SK-N-SH treated with all-trans-retinoic acid at 6 μM for 48 hours (cell line): ENCODE results near the gene KCNMA1.

Source experiments
- ATAC-seq: fragments of 200-7000 bp; cut with Tn5 transposase; 3 replicates; pipeline ENCODE4 v1.9.1; 2020; ENCODE audit warnings: mild to moderate bottlenecking, moderate library complexity
- ARNTL ChIP-seq: fragments of 450-650 bp; formaldehyde crosslinking; IDR thresholded peaks from 2 replicates; pipeline ENCODE4 v1.5.0; 2020; ENCODE audit warnings: low read depth, mild to moderate bottlenecking, moderate library complexity, borderline replicate concordance
- BACH2 ChIP-seq: fragments of 250-450 bp; sonication (Bioruptor Pico); IDR thresholded peaks from 2 replicates; pipeline ENCODE4 v1.9.0; 2021; ENCODE audit warnings: mild to moderate bottlenecking, borderline replicate concordance
- CREB5 ChIP-seq: fragments of 250-450 bp; sonication (Bioruptor Pico); IDR thresholded peaks from 2 replicates; pipeline ENCODE4 v1.5.1; 2020; ENCODE audit warnings: low read depth, mild to moderate bottlenecking, moderate library complexity
- CSDC2 ChIP-seq: fragments of 250-450 bp; sonication (Bioruptor Pico); IDR thresholded peaks from 2 replicates; pipeline ENCODE4 v1.5.0; 2020; ENCODE audit warnings: mild to moderate bottlenecking, moderate library complexity
- CSRNP3 ChIP-seq: fragments of 250-450 bp; sonication (Bioruptor Pico); IDR thresholded peaks from 2 replicates; pipeline ENCODE4 v1.5.1; 2021; ENCODE audit warnings: mild to moderate bottlenecking, moderate library complexity
- ESRRG ChIP-seq: fragments of 250-450 bp; sonication (Bioruptor Pico); IDR thresholded peaks from 2 replicates; pipeline ENCODE4 v1.6.1; 2021; ENCODE audit warnings: mild to moderate bottlenecking
- GLIS3 ChIP-seq: fragments of 250-450 bp; sonication (Bioruptor Pico); IDR thresholded peaks from 2 replicates; pipeline ENCODE4 v1.5.0; 2020; ENCODE audit warnings: mild to moderate bottlenecking, moderate library complexity
- OSR1 ChIP-seq: fragments of 250-450 bp; sonication (Bioruptor Pico); IDR thresholded peaks from 2 replicates; pipeline ENCODE4 v1.8.0; 2022; ENCODE audit warnings: moderate library complexity, mild to moderate bottlenecking, inconsistent platforms
- PATZ1 ChIP-seq: fragments of 250-450 bp; sonication (Bioruptor Pico); IDR thresholded peaks from 2 replicates; pipeline ENCODE4 v1.8.0; 2020; ENCODE audit warnings: mild to moderate bottlenecking, moderate library complexity, borderline replicate concordance
- POU6F1 ChIP-seq: fragments of 250-450 bp; sonication (Bioruptor Pico); IDR thresholded peaks from 2 replicates; pipeline ENCODE4 v1.8.0; 2021; ENCODE audit warnings: low read depth, mild to moderate bottlenecking, moderate library complexity, borderline replicate concordance
- PPARA ChIP-seq: fragments of 250-450 bp; sonication (Bioruptor Pico); IDR thresholded peaks from 2 replicates; pipeline ENCODE4 v1.5.0; 2020; ENCODE audit warnings: mild to moderate bottlenecking, borderline replicate concordance
- RARB ChIP-seq: fragments of 250-450 bp; sonication (Bioruptor Pico); IDR thresholded peaks from 2 replicates; pipeline ENCODE4 v1.8.0; 2021; ENCODE audit warnings: mild to moderate bottlenecking, moderate library complexity
- TCF4 ChIP-seq: fragments of 250-450 bp; sonication (Bioruptor Pico); IDR thresholded peaks from 2 replicates; pipeline ENCODE4 v1.8.0; 2021; ENCODE audit warnings: mild to moderate bottlenecking, moderate library complexity, borderline replicate concordance
- TOX ChIP-seq: fragments of 250-450 bp; sonication (Bioruptor Pico); IDR thresholded peaks from 2 replicates; pipeline ENCODE4 v1.8.0; 2021; ENCODE audit warnings: mild to moderate bottlenecking, moderate library complexity, borderline replicate concordance
- TSHZ2 ChIP-seq: fragments of 250-450 bp; sonication (Bioruptor Pico); IDR thresholded peaks from 2 replicates; pipeline ENCODE4 v1.5.0; 2020; ENCODE audit warnings: mild to moderate bottlenecking, moderate library complexity
- ZC3H10 ChIP-seq: fragments of 250-450 bp; sonication (Bioruptor Pico); IDR thresholded peaks from 2 replicates; pipeline ENCODE4 v1.5.1; 2021; ENCODE audit warnings: mild to moderate bottlenecking, moderate library complexity
- ZFP3 ChIP-seq: fragments of 250-450 bp; sonication (Bioruptor Pico); IDR thresholded peaks from 2 replicates; pipeline ENCODE4 v1.5.0; 2020; ENCODE audit warnings: mild to moderate bottlenecking, moderate library complexity
- ZFP30 ChIP-seq: fragments of 450-650 bp; formaldehyde crosslinking; IDR thresholded peaks from 2 replicates; pipeline ENCODE4 v1.5.0; 2022; ENCODE audit warnings: mild to moderate bottlenecking, moderate library complexity
- ZNF565 ChIP-seq: fragments of 450-650 bp; formaldehyde crosslinking; conservative IDR thresholded peaks from 2 replicates; pipeline ENCODE4 v1.5.0; 2020; ENCODE audit warnings: low read depth, mild to moderate bottlenecking, moderate library complexity
- ZNF70 ChIP-seq: fragments of 450-650 bp; formaldehyde crosslinking; IDR thresholded peaks from 2 replicates; pipeline ENCODE4 v1.5.0; 2020; ENCODE audit warnings: mild to moderate bottlenecking, moderate library complexity
- ZNF8 ChIP-seq: fragments of 450-650 bp; formaldehyde crosslinking; IDR thresholded peaks from 2 replicates; pipeline ENCODE4 v1.5.0; 2020; ENCODE audit warnings: mild to moderate bottlenecking, moderate library complexity

KCNMA1 gene

GRCh38 chr10:77433546-77433945 lies 204.1 kb downstream of the KCNMA1 start:
- TF ChIP-seq POU6F1 (CRISPR knock-in tag) = no peak
- no peak for TF ChIP-seq ZNF8
- no peak for TF ChIP-seq PATZ1 (CRISPR knock-in tag)
- no peak for TF ChIP-seq ESRRG (CRISPR knock-in tag)
- TF ChIP-seq GLIS3 (CRISPR knock-in tag) = no peak
- TF ChIP-seq TCF4 (CRISPR knock-in tag) = no peak
- no peak for TF ChIP-seq ZFP30 (CRISPR knock-in tag)
- TF ChIP-seq CSDC2 (CRISPR knock-in tag) = no peak
- no peak for TF ChIP-seq ZC3H10 (CRISPR knock-in tag)
- no peak for TF ChIP-seq CSRNP3 (CRISPR knock-in tag)
- no peak for TF ChIP-seq PPARA (CRISPR knock-in tag)
- TF ChIP-seq TOX = no peak
- ATAC-seq = no peak

- no peak for ATAC-seq
- TF ChIP-seq CSRNP3 (CRISPR knock-in tag) (no peak), ZNF70 (CRISPR knock-in tag) (no peak), CREB5 (CRISPR knock-in tag) (no peak), ZNF8 (no peak), TSHZ2 (CRISPR knock-in tag) (no peak), BACH2 (no peak), POU6F1 (CRISPR knock-in tag) (no peak), TCF4 (CRISPR knock-in tag) (no peak), ZFP3 (CRISPR knock-in tag) (no peak), GLIS3 (CRISPR knock-in tag) (no peak), ESRRG (CRISPR knock-in tag) (no peak), PATZ1 (CRISPR knock-in tag) (no peak), TOX (no peak), ZNF565 (CRISPR knock-in tag) (no peak), RARB (no peak), ARNTL (no peak), OSR1 (CRISPR knock-in tag) (no peak), ZC3H10 (CRISPR knock-in tag) (no peak)
Measured at GRCh38 chr10:77431980-77432797, 205.4 kb downstream of the KCNMA1 start.
